DOHH2 (cell line): ENCODE measurements around the gene TUFT1.

ENCODE experiments used
- CTCF ChIP-seq: fragments of 200-600 bp; sonication (generic); IDR thresholded peaks from one replicate; pipeline ENCODE4 v1.5.1; 2014; ENCODE audit warnings: antibody characterized with exemption, mild to moderate bottlenecking, low read depth, low read length; ENCODE audit not compliant: poor library complexity, severe bottlenecking
- EZH2phosphoT487 ChIP-seq: fragments of 200-600 bp; sonication (generic); IDR thresholded peaks from 2 replicates; pipeline ENCODE4 v1.6.1; 2017; ENCODE audit warnings: borderline replicate concordance, mild to moderate bottlenecking, antibody characterized with exemption, low read length, moderate library complexity, mixed read lengths

- no peak for TF ChIP-seq CTCF
- no peak for TF ChIP-seq EZH2phosphoT487
Measured at GRCh38 chr1:151613282-151613780, 73.2 kb downstream of the TUFT1 start.
